H1 (cell line): Measurements from ENCODE around the gene KRT35. TPM values are rescaled to one million over a fixed set of nuclear protein-coding genes. Genes with fewer than 3 reads are reported as not detected.

Source experiments
- CTCF ChIA-PET: fragments of 300-600 bp; sonication (Branson Sonifier 250); formaldehyde crosslinking; loops from one replicate; lab custom pipeline; 2021; ENCODE audit not compliant: partially characterized antibody; lab: Charles Lee
- POLR2A ChIA-PET: fragments of 300-600 bp; sonication (Branson Sonifier 250); formaldehyde crosslinking; loops from one replicate; lab custom pipeline; 2021; ENCODE audit warnings: inconsistent platforms; ENCODE audit not compliant: partially characterized antibody; lab: Charles Lee
- DNase-seq, 2 experiments: peaks; one replicate each; pipeline versions ENCODE4 v3.0.0 to v3.0.0-alpha.2; 2010 to 2022; ENCODE audit warnings: low spot score in 2 of 2, low read depth in 1 of 2, mixed read lengths in 1 of 2
- FAIRE-seq: peaks from 2 replicates; lab custom pipeline; 2011; peaks lifted over from hg19 to GRCh38; lab: Jason Lieb, UNC
- H2AFZ ChIP-seq: 2 replicates; pipeline ENCODE4 v1.8.1; 2012; ENCODE audit warnings: low read length, inconsistent platforms
- H2AK5ac ChIP-seq: 2 replicates; pipeline ENCODE4 v1.6.1; 2013; ENCODE audit warnings: low read depth, low read length
- H2BK120ac ChIP-seq: replicated peaks from 2 replicates; pipeline ENCODE3; 2013; ENCODE audit warnings: low read depth, low read length, inconsistent platforms
- H2BK12ac ChIP-seq: 2 replicates; pipeline ENCODE4 v1.6.1; 2013; ENCODE audit warnings: low read depth, low read length
- H2BK15ac ChIP-seq: 2 replicates; pipeline ENCODE4 v1.6.1; 2013; ENCODE audit warnings: low read length
- H2BK20ac ChIP-seq: 2 replicates; pipeline ENCODE4 v1.6.1; 2013; ENCODE audit warnings: low read length
- H2BK5ac ChIP-seq: 2 replicates; pipeline ENCODE4 v1.6.1; 2013; ENCODE audit warnings: low read depth, low read length
- H3K14ac ChIP-seq: 2 replicates; pipeline ENCODE4 v1.6.1; 2013; ENCODE audit warnings: inconsistent platforms; ENCODE audit not compliant: insufficient read length
- H3K18ac ChIP-seq: 2 replicates; pipeline ENCODE4 v1.6.1; 2013; ENCODE audit warnings: low read length; ENCODE audit errors: extremely low read depth
- H3K23ac ChIP-seq: 2 replicates; pipeline ENCODE4 v1.6.1; 2013; ENCODE audit warnings: inconsistent platforms; ENCODE audit not compliant: insufficient read length
- H3K23me2 ChIP-seq: 2 replicates; pipeline ENCODE4 v1.6.1; 2013; ENCODE audit warnings: low read depth, low read length
- H3K27ac ChIP-seq: 2 replicates; pipeline ENCODE4 v1.6.1; 2011; ENCODE audit warnings: low read depth, low read length, inconsistent platforms
- H3K27me3 ChIP-seq, 4 experiments: replicated peaks in 1 of 4; 1 replicate in 1 of 4; 2 replicates in 3 of 4; pipeline versions ENCODE4 v1.6.1 to v1.8.1; 2011 to 2013; ENCODE audit warnings: low read length in 3 of 4, mild to moderate bottlenecking in 3 of 4, inconsistent platforms in 2 of 4, mixed read lengths in 2 of 4, moderate library complexity in 1 of 4; ENCODE audit not compliant: control insufficient read depth in 3 of 4, insufficient read depth in 3 of 4; ENCODE audit errors: extremely low read depth in 1 of 4
- H3K36me3 ChIP-seq, 4 experiments: 2 replicates each; pipeline versions ENCODE4 v1.6.1 to v1.8.1; 2011 to 2013; ENCODE audit warnings: mild to moderate bottlenecking in 4 of 4, low read length in 3 of 4, moderate library complexity in 2 of 4, control low read depth in 1 of 4, inconsistent platforms in 1 of 4; ENCODE audit not compliant: insufficient read depth in 4 of 4, control insufficient read depth in 2 of 4
- H3K4ac ChIP-seq: replicated peaks from 2 replicates; pipeline ENCODE3; 2013; ENCODE audit warnings: low read length, low read depth, mixed read lengths, inconsistent platforms; ENCODE audit not compliant: insufficient read length
- H3K4me1 ChIP-seq, 4 experiments: replicated peaks in 1 of 4; 1 replicate in 1 of 4; 2 replicates in 3 of 4; pipeline versions ENCODE4 v1.6.1 to v1.8.1; 2011 to 2013; ENCODE audit warnings: low read length in 3 of 4, inconsistent platforms in 2 of 4, mixed read lengths in 1 of 4; ENCODE audit not compliant: insufficient read depth in 4 of 4, control insufficient read depth in 3 of 4
- H3K4me2 ChIP-seq, 2 experiments: 2 replicates each; pipeline versions ENCODE4 v1.6.1 to v1.8.1; 2011 to 2013; ENCODE audit warnings: low read depth in 2 of 2, low read length in 2 of 2, control low read depth in 1 of 2, inconsistent platforms in 1 of 2, mild to moderate bottlenecking in 1 of 2; ENCODE audit not compliant: insufficient read depth in 1 of 2
- H3K4me3 ChIP-seq, 4 experiments: fragments of 200-600, 300-600 bp in 1 of 4; sonication (generic), shearing (Covaris generic), sonication (Bioruptor Twin) in 1 of 4; 2 replicates each; pipeline versions ENCODE4 v1.5.1 to v1.8.1; 2011 to 2016; ENCODE audit warnings: low read length in 4 of 4, low read depth in 3 of 4, control low read depth in 2 of 4, inconsistent platforms in 2 of 4, mild to moderate bottlenecking in 2 of 4, mixed read lengths in 1 of 4, moderate library complexity in 1 of 4; ENCODE audit not compliant: insufficient read depth in 2 of 4; ENCODE audit errors: extremely low read depth in 1 of 4
- H3K56ac ChIP-seq: replicated peaks from 2 replicates; pipeline ENCODE3; 2013; ENCODE audit warnings: low read depth, mild to moderate bottlenecking, mixed read lengths, low read length, inconsistent platforms; ENCODE audit not compliant: insufficient read length
- H3K79me1 ChIP-seq: 2 replicates; pipeline ENCODE4 v1.6.1; 2013; ENCODE audit warnings: low read depth, low read length, control low read depth
- H3K79me2 ChIP-seq, 2 experiments: 2 replicates each; pipeline versions ENCODE4 v1.6.1 to v1.8.1; 2012 to 2013; ENCODE audit warnings: low read length in 2 of 2, mild to moderate bottlenecking in 2 of 2, inconsistent platforms in 1 of 2; ENCODE audit not compliant: insufficient read depth in 2 of 2, control insufficient read depth in 1 of 2
- H3K9ac ChIP-seq, 4 experiments: replicated peaks in 1 of 4; 1 replicate in 1 of 4; 2 replicates in 3 of 4; pipeline versions ENCODE4 v1.6.1 to v1.8.1; 2011 to 2013; ENCODE audit warnings: low read depth in 3 of 4, low read length in 3 of 4, control low read depth in 2 of 4, mild to moderate bottlenecking in 2 of 4, moderate library complexity in 2 of 4, inconsistent platforms in 1 of 4; ENCODE audit errors: extremely low read depth in 1 of 4
- H3K9me3 ChIP-seq, 2 experiments: 2 replicates each; pipeline versions ENCODE4 v1.6.1 to v1.8.1; 2012 to 2013; ENCODE audit warnings: mild to moderate bottlenecking in 2 of 2, moderate library complexity in 2 of 2, control low read depth in 1 of 2, inconsistent platforms in 1 of 2, low read depth in 1 of 2, low read length in 1 of 2, mixed read lengths in 1 of 2; ENCODE audit not compliant: insufficient read depth in 2 of 2
- H4K20me1 ChIP-seq, 2 experiments: replicated peaks in 1 of 2; 2 replicates each; pipeline versions ENCODE3 to v1.8.1; 2011 to 2013; ENCODE audit warnings: inconsistent platforms in 2 of 2, low read length in 2 of 2, mild to moderate bottlenecking in 1 of 2; ENCODE audit not compliant: insufficient read depth in 2 of 2, control insufficient read depth in 1 of 2
- H4K5ac ChIP-seq: 2 replicates; pipeline ENCODE4 v1.6.1; 2013; ENCODE audit warnings: low read length, low read depth, mixed read lengths, inconsistent platforms; ENCODE audit not compliant: insufficient read length
- H4K8ac ChIP-seq: 2 replicates; pipeline ENCODE4 v1.8.0; 2013; ENCODE audit warnings: mild to moderate bottlenecking, moderate library complexity, low read length, inconsistent platforms; ENCODE audit not compliant: insufficient read depth; ENCODE audit errors: extremely low read depth
- H4K91ac ChIP-seq: replicated peaks from 2 replicates; pipeline ENCODE3; 2013; ENCODE audit warnings: low read length, mixed read lengths, inconsistent platforms; ENCODE audit not compliant: insufficient read length
- EGR1 ChIP-seq: IDR thresholded peaks from 2 replicates; pipeline ENCODE4 v1.6.1; 2011; ENCODE audit warnings: low read depth, low read length, borderline replicate concordance
- GABPA ChIP-seq: IDR thresholded peaks from 2 replicates; pipeline ENCODE4 v1.6.1; 2011; ENCODE audit warnings: mild to moderate bottlenecking, low read length, moderate library complexity, borderline replicate concordance; ENCODE audit not compliant: insufficient read depth
- GTF2F1 ChIP-seq: IDR thresholded peaks from 2 replicates; pipeline ENCODE4 v1.6.1; 2012; ENCODE audit warnings: low read depth, low read length, improper control_type of control experiment, borderline replicate concordance
- HDAC6 ChIP-seq: IDR thresholded peaks from one replicate; pipeline ENCODE4 v1.7.1; 2012; ENCODE audit warnings: low read depth, mild to moderate bottlenecking, inconsistent platforms, low read length, moderate library complexity
- NRF1 ChIP-seq: IDR thresholded peaks from 2 replicates; pipeline ENCODE4 v1.6.1; 2011; ENCODE audit warnings: mild to moderate bottlenecking, low read depth, low read length, improper control_type of control experiment
- POLR2AphosphoS5 ChIP-seq: IDR thresholded peaks from 2 replicates; pipeline ENCODE4 v1.6.1; 2011; ENCODE audit warnings: low read depth, low read length
- RAD21 ChIP-seq, 2 experiments: IDR thresholded peaks in 1 of 2; conservative IDR thresholded peaks in 1 of 2; 2 replicates each; pipeline ENCODE4 v1.6.1; 2011; ENCODE audit warnings: low read depth in 2 of 2, low read length in 2 of 2, improper control_type of control experiment in 1 of 2, inconsistent platforms in 1 of 2, mild to moderate bottlenecking in 1 of 2, moderate library complexity in 1 of 2
- RBBP5 ChIP-seq: IDR thresholded peaks from 2 replicates; pipeline ENCODE4 v1.7.1; 2012; ENCODE audit warnings: low read depth, mild to moderate bottlenecking, inconsistent platforms, low read length, moderate library complexity, borderline replicate concordance
- SAP30 ChIP-seq: fragments of 300-600 bp; sonication (generic); IDR thresholded peaks from 2 replicates; pipeline ENCODE4 v1.7.1; 2012; ENCODE audit warnings: low read length, moderate library complexity, mild to moderate bottlenecking, inconsistent platforms; ENCODE audit not compliant: insufficient read depth, insufficient replicate concordance
- SP4 ChIP-seq: IDR thresholded peaks from 2 replicates; pipeline ENCODE4 v1.6.1; 2012; ENCODE audit warnings: low read length, inconsistent platforms
- WGBS, 2 experiments: shearing (Covaris generic) in 1 of 2; methylation state at CpG; one replicate each; pipeline versions ENCODE4 v1.1.6 to v1.1.7; 2013 to 2015; ENCODE audit warnings: low lambda C conversion rate in 2 of 2, mixed read lengths in 2 of 2, inconsistent platforms in 1 of 2, low coverage in 1 of 2, missing lambda C conversion rate in 1 of 2; ENCODE audit not compliant: insufficient replicate concordance in 2 of 2, insufficient coverage in 1 of 2, insufficient read length in 1 of 2; ENCODE audit errors: extremely low coverage in 1 of 2, missing lambda C conversion rate in 1 of 2; 5-methylcytosine and 5-hydroxymethylcytosine counted together
- polyA plus RNA-seq, 7 experiments: library from polyadenylated mRNA; depleted of rRNA in 3 of 7; stranded (reverse) in 5 of 7; unstranded in 2 of 7; fragments of >200 nt in 5 of 7; fragments of 200-250 nt in 2 of 7; gene quantifications; 1 replicate in 5 of 7; 2 replicates in 1 of 7; 4 replicates in 1 of 7; pipeline versions ENCODE4 v1.2.1 to v1.2.3, GENCODE V29; 2011 to 2013; ENCODE audit warnings: missing spikeins in 2 of 7, mixed read lengths in 2 of 7
- total RNA-seq: library from RNA; stranded (reverse); fragmentation: NEBNext Ultra II Directional; extraction: Animal tissue kit (Norgen Biotek cat#: 25700); gene quantifications from 2 replicates; pipeline ENCODE4 v1.2.1, GENCODE V29; 2021

The KRT35 gene
- total and polyA plus RNA-seq, 2 of the 8 experiments (the other 6 are each of a cell fraction or from before 2014, with no cell fraction given): not detected

DNA sequence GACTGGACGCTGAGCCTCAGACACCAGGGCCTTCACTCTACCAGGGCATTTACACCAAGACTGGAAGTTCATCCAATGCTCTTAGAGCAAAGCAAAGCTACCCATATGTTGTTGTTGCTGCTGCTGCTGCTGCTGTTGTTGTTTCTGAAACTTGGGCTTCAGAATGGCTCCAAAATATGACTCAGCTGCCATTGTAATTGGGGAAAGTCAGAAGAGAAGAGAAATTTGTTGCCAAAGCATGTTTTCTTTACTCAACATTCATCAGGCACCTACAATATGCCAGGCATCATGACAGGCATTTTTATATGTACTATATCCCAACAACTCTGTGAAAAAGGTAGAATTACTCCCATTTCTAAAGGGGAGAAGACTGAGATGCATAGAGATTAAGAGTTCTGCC, 25.7 kb downstream of the KRT35 start:
- FAIRE-seq: no peak
- CTCF ChIA-PET: interaction anchor here (0.7 to 1.7 kb wide), 9 partner anchors 11 to 570 kb away, joined by 3 to 7 read pairs (median 3); no protein-coding TSS in a partner anchor
- no peak overlapping the region for H3K18ac ChIP-seq

More for the DNA sequence above, 25.7 kb downstream of the KRT35 start:
- Histone ChIP-seq H3K36me3 (no peaks in the 10 kb centered on the region), H3K27ac (no peak overlapping the region), H2BK12ac (no peak overlapping the region), H3K56ac (no peak overlapping the region), H3K14ac (no peak overlapping the region), H2AFZ (no peak overlapping the region), H3K9me3 (peaks cover 3 to 9% of the 10 kb centered on the region in 2 experiments; a peak in 2 of 4 replicates), H3K9ac (no peak overlapping the region), H2BK15ac (no peak overlapping the region), H3K79me2 (no peaks in the 10 kb centered on the region), H3K4ac (no peak overlapping the region), H2BK5ac (no peak overlapping the region), H3K23ac (no peak overlapping the region), H2BK120ac (no peak overlapping the region), H4K8ac (no peak overlapping the region), H3K4me3 (no peak overlapping the region), H4K91ac (no peak overlapping the region), H4K5ac (no peak overlapping the region), H4K20me1 (no peaks in the 10 kb centered on the region), H3K79me1 (no peaks in the 10 kb centered on the region), H3K4me2 (no peak overlapping the region), H3K4me1 (no peaks in the 10 kb centered on the region), H3K23me2 (no peaks in the 10 kb centered on the region; the same call in 1 of the 2 replicates), H2AK5ac (no peak overlapping the region), H2BK20ac (no peak overlapping the region), H3K27me3 (no peaks in the 10 kb centered on the region)
- WGBS, 2 experiments: 88% methylated on average over 1 of the region's 1 CpG; no CpG with 5 or more reads in 1 of the 2 experiments
- TF ChIP-seq RBBP5 (no peak), GTF2F1 (no peak), POLR2AphosphoS5 (no peak), GABPA (no peak), SP4 (no peak), EGR1 (no peak), NRF1 (no peak), SAP30 (no peak), HDAC6 (no peak), RAD21 (IDR thresholded peaks at IDR 0.05 in 1 of 2, conservative IDR thresholded peaks at IDR 0.05 in 1 of 2; ENCODE audit: low read depth in 2 of 2, low read length in 2 of 2) (no peak)
- POLR2A ChIA-PET: interaction anchor here (0.8 kb wide), 1 partner anchor 14 kb away, joined by 3 read pairs; the partner anchor contains the start of gene KRT38
- DNase-seq: no peak
